GM18519 (cell line): ENCODE data around the gene FAM124A.

ENCODE experiments used
- ATAC-seq: cut with Tn5 transposase; IDR thresholded peaks from one replicate; pipeline ENCODE4 v1.9.1; 2021; ENCODE audit warnings: mild to moderate bottlenecking, moderate library complexity; ENCODE audit not compliant: unreplicated experiment, low FRiP score

Gene FAM124A

GRCh38 chr13:51240178-51240577, 18.0 kb downstream of the FAM124A start:
- no peak for ATAC-seq

- no peak for ATAC-seq
These were observed 18.8 kb downstream of the FAM124A start for GRCh38 chr13:51240958-51241357.

GRCh38 chr13:51241720-51242119, 19.5 kb downstream of the FAM124A start:
- ATAC-seq, result no peak

- no peak for ATAC-seq
These were observed 21.0 kb downstream of the FAM124A start for GRCh38 chr13:51243227-51243626.

- no peak for ATAC-seq
These were observed 21.6 kb downstream of the FAM124A start for GRCh38 chr13:51243832-51244231.

GRCh38 chr13:51244637-51245405, 22.6 kb downstream of the FAM124A start:
- no peak for ATAC-seq

GRCh38 chr13:51245583-51245982, 23.4 kb downstream of the FAM124A start:
- ATAC-seq, result no peak

- no peak for ATAC-seq
These were observed 23.8 kb downstream of the FAM124A start for GRCh38 chr13:51246025-51246417.

- no peak for ATAC-seq
These were observed 24.4 kb downstream of the FAM124A start for GRCh38 chr13:51246418-51247277.

- no peak for ATAC-seq
These were observed 27.1 kb downstream of the FAM124A start for GRCh38 chr13:51249255-51249654.

GRCh38 chr13:51249770-51250741, 27.9 kb downstream of the FAM124A start:
- ATAC-seq, result no peak

GRCh38 chr13:51251480-51251879, 29.3 kb downstream of the FAM124A start:
- ATAC-seq, result no peak

- ATAC-seq, result no peak
These were observed 30.8 kb downstream of the FAM124A start for GRCh38 chr13:51252954-51253532.

GRCh38 chr13:51255556-51255955, 33.4 kb downstream of the FAM124A start:
- ATAC-seq, result no peak

GRCh38 chr13:51257187-51257586, 35.0 kb downstream of the FAM124A start:
- no peak for ATAC-seq

GRCh38 chr13:51258612-51259548, 36.7 kb downstream of the FAM124A start:
- no peak for ATAC-seq

- ATAC-seq, result no peak
These were observed 38.0 kb downstream of the FAM124A start for GRCh38 chr13:51260154-51260553.

- no peak for ATAC-seq
These were observed 39.5 kb downstream of the FAM124A start for GRCh38 chr13:51261610-51262249.
